MM.1S (cell line): ENCODE data around the gene ZFR.

Experiments used
- EZH2 ChIP-seq: fragments of 300-600 bp; sonication (generic); optimal IDR thresholded peaks from 2 replicates; pipeline ENCODE3; 2017; ENCODE audit warnings: low read depth, mild to moderate bottlenecking, antibody characterized with exemption, low read length, mixed read lengths
- EZH2phosphoT487 ChIP-seq: fragments of 300-600 bp; sonication (generic); IDR thresholded peaks from 2 replicates; pipeline ENCODE4 v1.6.1; 2018; ENCODE audit warnings: antibody characterized with exemption, low read length
- TF ChIP-seq, protein P1 (sequence below): fragments of 300-600 bp; sonication (generic); IDR thresholded peaks from 2 replicates; pipeline ENCODE4 v1.5.1; 2016; ENCODE audit warnings: antibody characterized with exemption, low read length, mixed read lengths

DNA sequence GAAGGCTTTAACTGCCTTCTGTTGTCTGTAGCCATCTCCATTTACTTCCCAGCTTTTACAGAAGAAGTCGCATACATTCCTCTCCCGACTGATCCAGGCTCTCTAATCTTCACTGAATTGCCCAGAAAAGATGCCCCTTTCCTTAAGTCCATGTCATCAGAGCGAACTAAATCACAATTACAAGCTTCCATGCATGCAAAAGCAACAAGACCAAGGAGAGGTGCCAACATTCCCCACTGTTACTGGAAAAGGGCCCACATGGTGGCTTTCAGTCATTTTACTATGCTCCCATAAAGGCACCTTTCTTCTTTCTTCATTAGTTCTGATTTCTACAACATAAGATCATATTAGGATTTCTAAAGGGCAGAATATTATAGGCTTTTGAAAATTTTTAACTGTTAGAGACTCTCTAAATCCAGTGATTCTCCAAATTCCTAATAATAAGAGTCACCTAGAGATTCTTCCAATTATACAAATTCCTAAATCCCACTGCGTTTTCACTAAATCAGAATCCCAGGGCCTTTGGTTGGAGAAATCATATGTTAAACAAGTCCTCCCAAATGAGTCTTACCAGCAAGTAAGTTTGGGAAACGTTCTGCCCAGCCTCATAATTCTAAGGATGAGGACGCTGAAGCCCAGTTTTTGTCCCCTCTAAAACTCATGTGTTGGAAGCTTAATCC is 17.0 kb upstream of the ZFR start:
- TF ChIP-seq, protein P1, sequence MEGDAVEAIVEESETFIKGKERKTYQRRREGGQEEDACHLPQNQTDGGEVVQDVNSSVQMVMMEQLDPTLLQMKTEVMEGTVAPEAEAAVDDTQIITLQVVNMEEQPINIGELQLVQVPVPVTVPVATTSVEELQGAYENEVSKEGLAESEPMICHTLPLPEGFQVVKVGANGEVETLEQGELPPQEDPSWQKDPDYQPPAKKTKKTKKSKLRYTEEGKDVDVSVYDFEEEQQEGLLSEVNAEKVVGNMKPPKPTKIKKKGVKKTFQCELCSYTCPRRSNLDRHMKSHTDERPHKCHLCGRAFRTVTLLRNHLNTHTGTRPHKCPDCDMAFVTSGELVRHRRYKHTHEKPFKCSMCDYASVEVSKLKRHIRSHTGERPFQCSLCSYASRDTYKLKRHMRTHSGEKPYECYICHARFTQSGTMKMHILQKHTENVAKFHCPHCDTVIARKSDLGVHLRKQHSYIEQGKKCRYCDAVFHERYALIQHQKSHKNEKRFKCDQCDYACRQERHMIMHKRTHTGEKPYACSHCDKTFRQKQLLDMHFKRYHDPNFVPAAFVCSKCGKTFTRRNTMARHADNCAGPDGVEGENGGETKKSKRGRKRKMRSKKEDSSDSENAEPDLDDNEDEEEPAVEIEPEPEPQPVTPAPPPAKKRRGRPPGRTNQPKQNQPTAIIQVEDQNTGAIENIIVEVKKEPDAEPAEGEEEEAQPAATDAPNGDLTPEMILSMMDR, result no peak
- TF ChIP-seq EZH2phosphoT487 (no peak), EZH2 (no peak)
